Bronchial epithelial cell (primary cell): Measurements from ENCODE around the gene OGDHL. TPM values are rescaled to one million over a fixed set of nuclear protein-coding genes. Genes with fewer than 3 reads are reported as not detected.

Experiments used
- DNase-seq: peaks from one replicate; pipeline ENCODE4 v3.0.0-alpha.2; 2010; ENCODE audit warnings: low read depth
- FAIRE-seq: peaks from 2 replicates; lab custom pipeline; 2011; peaks lifted over from hg19 to GRCh38; lab: Jason Lieb, UNC
- H3K27me3 ChIP-seq: 2 replicates; pipeline ENCODE4 v1.5.1; 2011; ENCODE audit warnings: low read length; ENCODE audit not compliant: control insufficient read depth, insufficient read depth
- H3K36me3 ChIP-seq: 2 replicates; pipeline ENCODE4 v1.5.1; 2011; ENCODE audit warnings: low read length; ENCODE audit not compliant: control insufficient read depth, insufficient read depth
- H3K4me3 ChIP-seq: 2 replicates; pipeline ENCODE4 v1.5.1; 2011; ENCODE audit warnings: mild to moderate bottlenecking, low read depth, low read length, control low read depth
- CTCF ChIP-seq: IDR thresholded peaks from 2 replicates; pipeline ENCODE4 v1.5.1; 2011; ENCODE audit warnings: mild to moderate bottlenecking, moderate library complexity, low read length, control low read depth, inconsistent platforms; ENCODE audit not compliant: insufficient read depth, severe bottlenecking
- total RNA-seq: library from RNA; depleted of rRNA; stranded (reverse); fragments of >200 nt; gene quantifications from 2 replicates; pipeline ENCODE4 v1.2.1, GENCODE V29; 2014

Gene OGDHL
- total RNA-seq, 1 donor from 2014 or later: not detected

GRCh38 chr10:49686651-49687050 lies 75.5 kb downstream of the OGDHL start:
- peaks cover 16% of the 10 kb centered on the region for H3K27me3 ChIP-seq
- H3K4me3 ChIP-seq: no peak overlapping the region
- no peak for TF ChIP-seq CTCF
- no peaks in the 10 kb centered on the region for H3K36me3 ChIP-seq
- FAIRE-seq (no peak), DNase-seq (no peak)

Other genes starting within 250 kb of the OGDHL start
- gene ERCC6, start 223.2 kb downstream of the OGDHL start, total RNA-seq: 19.2 and 21.9 TPM in 2 replicates
- gene SLC18A3, start 152.0 kb downstream of the OGDHL start, total RNA-seq: not detected in 2 replicates
- gene CHAT, start 148.3 kb downstream of the OGDHL start, total RNA-seq: not detected in 2 replicates
- not detected in 2 replicates for gene C10orf53, start 82.7 kb downstream of the OGDHL start, total RNA-seq
- 50.3 and 66.8 TPM in 2 replicates for gene PARG, start 179.7 kb upstream of the OGDHL start, total RNA-seq
- 20.6 and 21.1 TPM in 2 replicates for gene TIMM23B, start 179.7 kb upstream of the OGDHL start, total RNA-seq
- 3.2 and 3.5 TPM in 2 replicates for gene AGAP6, start 226.1 kb upstream of the OGDHL start, total RNA-seq